Effector memory CD8-positive, alpha-beta T cell (primary cell): ENCODE measurements around the gene ESYT2.

Source experiments
- ATAC-seq: fragments of 150-1000 bp; cut with Tn5 transposase; replicated peaks from 2 replicates; pipeline ENCODE4 v1.10.0; 2021; ENCODE audit warnings: mild to moderate bottlenecking, moderate library complexity
- DNase-seq, 3 experiments: peaks; one replicate each; pipeline ENCODE4 v3.0.0; 2021
- H3K27ac Mint-ChIP-seq, 2 donors: one replicate each; pipeline ENCODE4 v1.8.0; 2022; ENCODE audit warnings: mild to moderate bottlenecking in 2 of 2, mixed read lengths in 2 of 2, moderate library complexity in 2 of 2
- H3K27me3 Mint-ChIP-seq, 2 donors: one replicate each; pipeline ENCODE4 v1.8.0; 2022; ENCODE audit warnings: mixed read lengths in 2 of 2
- H3K36me3 Mint-ChIP-seq: one replicate; pipeline ENCODE4 v1.8.0; 2022; ENCODE audit warnings: mild to moderate bottlenecking, moderate library complexity, mixed read lengths; ENCODE audit not compliant: insufficient read depth
- H3K4me1 Mint-ChIP-seq, 2 donors: one replicate each; pipeline ENCODE4 v1.8.0; 2022; ENCODE audit warnings: low read depth in 2 of 2, mixed read lengths in 2 of 2
- H3K4me3 Mint-ChIP-seq, 2 donors: one replicate each; pipeline ENCODE4 v1.8.0; 2022; ENCODE audit warnings: mild to moderate bottlenecking in 2 of 2, mixed read lengths in 2 of 2, moderate library complexity in 2 of 2
- H3K9me3 Mint-ChIP-seq, 2 donors: one replicate each; pipeline ENCODE4 v1.8.0; 2022; ENCODE audit warnings: mixed read lengths in 2 of 2

ESYT2 gene

GRCh38 chr7:158777793-158778192, 51.5 kb downstream of the ESYT2 start:
- Mint-ChIP-seq H3K36me3 (peaks cover 21% of the 10 kb centered on the region), H3K9me3 (no peaks in the 10 kb centered on the region), H3K27me3 (no peaks in the 10 kb centered on the region), H3K4me3 (no peak overlapping the region), H3K4me1 (peaks cover 10 to 21% of the 10 kb centered on the region in 2 donors), H3K27ac (no peak overlapping the region)
- ATAC-seq (no peak), DNase-seq (no peak)

GRCh38 chr7:158776474-158776873, 52.8 kb downstream of the ESYT2 start:
- no peaks in the 10 kb centered on the region for H3K9me3 Mint-ChIP-seq
- H3K36me3 Mint-ChIP-seq = peaks cover 34% of the 10 kb centered on the region
- H3K4me1 Mint-ChIP-seq = peaks cover 10 to 21% of the 10 kb centered on the region in 2 donors
- no peaks in the 10 kb centered on the region for H3K27me3 Mint-ChIP-seq
- DNase-seq (no peak), ATAC-seq (no peak)
- no peak overlapping the region for H3K4me3 Mint-ChIP-seq
- H3K27ac Mint-ChIP-seq = no peak overlapping the region

GRCh38 chr7:158774952-158775351, 54.4 kb downstream of the ESYT2 start:
- no peak for DNase-seq
- no peak for ATAC-seq
- no peaks in the 10 kb centered on the region for H3K27me3 Mint-ChIP-seq
- H3K9me3 Mint-ChIP-seq = no peaks in the 10 kb centered on the region
- H3K4me1 Mint-ChIP-seq = peaks cover 10 to 21% of the 10 kb centered on the region in 2 donors
- H3K36me3 Mint-ChIP-seq = peaks cover 38% of the 10 kb centered on the region
- H3K27ac Mint-ChIP-seq = peak overlapping the region; percentile 23 to 59
- H3K4me3 Mint-ChIP-seq = no peak overlapping the region

- DNase-seq (no peak), ATAC-seq (no peak)
- H3K27me3 Mint-ChIP-seq = no peaks in the 10 kb centered on the region
- H3K36me3 Mint-ChIP-seq = peaks cover 47% of the 10 kb centered on the region
- H3K4me1 Mint-ChIP-seq = peaks cover 6 to 11% of the 10 kb centered on the region in 2 donors
- H3K9me3 Mint-ChIP-seq = no peaks in the 10 kb centered on the region
- H3K27ac Mint-ChIP-seq = no peak overlapping the region
- no peak overlapping the region for H3K4me3 Mint-ChIP-seq
These were observed 56.4 kb downstream of the ESYT2 start for GRCh38 chr7:158772916-158773315.

- Mint-ChIP-seq H3K27me3 (no peaks in the 10 kb centered on the region), H3K4me1 (peaks cover 2 to 12% of the 10 kb centered on the region in 2 donors), H3K9me3 (no peaks in the 10 kb centered on the region), H3K27ac (no peak overlapping the region), H3K4me3 (no peak overlapping the region), H3K36me3 (peaks cover 53% of the 10 kb centered on the region)
- DNase-seq = no peak
- no peak for ATAC-seq
These were observed 58.0 kb downstream of the ESYT2 start for GRCh38 chr7:158771213-158771834.

DNA sequence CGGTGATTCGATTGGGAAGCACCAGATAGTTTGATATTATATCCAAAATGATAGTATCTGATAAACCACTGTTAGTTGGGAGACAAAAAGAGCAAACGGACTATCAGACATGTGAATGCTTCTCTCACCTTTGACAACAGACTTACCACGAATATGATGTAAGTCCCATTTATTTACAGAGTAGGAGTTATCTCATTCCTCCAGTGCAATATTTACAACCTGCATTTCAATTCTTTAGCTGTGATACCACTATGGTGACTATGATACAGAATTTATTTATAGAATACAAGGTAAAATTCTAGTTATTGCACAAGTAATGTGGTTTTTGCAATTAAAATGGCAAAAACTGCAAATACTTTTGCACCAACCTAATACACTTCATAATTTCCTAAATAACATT, 61.6 kb downstream of the ESYT2 start:
- Mint-ChIP-seq H3K27ac (no peak overlapping the region), H3K36me3 (peaks cover 66% of the 10 kb centered on the region)

DNA sequence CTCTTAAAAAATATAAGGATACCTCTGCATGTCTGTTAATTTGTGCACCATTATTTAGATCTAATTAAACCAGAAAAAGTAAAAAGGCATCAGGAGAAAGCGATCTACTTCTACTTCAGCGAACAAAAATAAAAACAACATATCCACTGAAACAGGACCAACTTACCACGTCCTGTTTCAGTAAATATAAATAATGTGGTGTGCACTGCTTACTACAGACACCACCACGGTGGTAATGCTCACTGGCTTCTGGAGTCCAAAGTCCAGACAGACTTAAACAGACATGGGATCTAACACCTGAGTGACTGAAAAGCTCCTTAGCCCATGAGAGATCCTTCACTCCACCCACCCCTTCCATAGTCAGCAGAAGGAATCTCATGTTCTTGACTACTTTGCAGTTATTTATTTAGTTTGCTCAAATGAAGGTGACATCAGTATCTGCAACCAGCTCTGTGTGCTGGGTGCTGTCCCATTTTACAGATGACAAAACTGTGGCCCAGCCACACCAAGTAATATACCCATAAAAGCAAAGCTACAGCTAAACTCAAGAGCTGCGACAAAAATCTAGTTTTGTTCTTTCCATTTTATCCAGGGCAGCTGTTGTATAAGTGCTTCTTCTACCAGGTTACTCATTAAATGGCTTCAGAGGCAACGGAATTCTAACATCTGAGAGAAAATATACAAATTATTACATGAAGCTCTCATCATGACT, 62.6 kb downstream of the ESYT2 start:
- H3K36me3 Mint-ChIP-seq = peaks cover 61% of the 10 kb centered on the region

More for the DNA sequence above, 61.6 kb downstream of the ESYT2 start:
- no peak for ATAC-seq
- DNase-seq = no peak
- Mint-ChIP-seq H3K27me3 (no peaks in the 10 kb centered on the region), H3K4me3 (no peak overlapping the region), H3K9me3 (no peaks in the 10 kb centered on the region), H3K4me1 (peaks cover 0 to 4% of the 10 kb centered on the region in 2 donors)

DNA sequence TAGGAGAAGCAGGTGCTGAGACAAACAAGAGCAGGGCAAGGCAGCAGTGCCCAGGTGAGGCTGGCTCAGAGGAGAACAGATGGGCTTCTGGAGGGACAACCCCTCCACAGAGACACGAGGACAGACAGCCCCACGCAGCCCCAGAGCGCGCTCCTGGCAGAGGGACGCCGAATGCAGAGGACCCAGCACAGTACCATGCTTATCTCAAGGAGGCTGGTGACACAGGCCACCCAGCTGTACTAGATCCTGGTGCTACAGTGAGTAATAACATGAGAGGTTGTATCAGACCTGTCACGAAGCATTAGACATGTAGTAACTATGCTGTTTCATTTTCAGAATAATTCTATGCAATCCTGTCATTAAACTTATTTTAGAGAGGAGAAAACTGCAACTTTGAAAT, 64.3 kb downstream of the ESYT2 start:
- no peak for ATAC-seq
- Mint-ChIP-seq H3K27ac (peak overlapping the region in 1 of 2 donors; percentile 46), H3K36me3 (peaks cover 71% of the 10 kb centered on the region), H3K4me3 (no peak overlapping the region), H3K27me3 (no peaks in the 10 kb centered on the region), H3K9me3 (no peaks in the 10 kb centered on the region), H3K4me1 (peaks cover 4 to 16% of the 10 kb centered on the region in 2 donors)
- no peak for DNase-seq

More for the DNA sequence above, 62.6 kb downstream of the ESYT2 start:
- no peaks in the 10 kb centered on the region for H3K27me3 Mint-ChIP-seq
- ATAC-seq (no peak), DNase-seq (no peak)
- H3K27ac Mint-ChIP-seq = peak overlapping the region in 1 of 2 donors; percentile 60
- no peak overlapping the region for H3K4me3 Mint-ChIP-seq
- no peaks in the 10 kb centered on the region for H3K9me3 Mint-ChIP-seq
- H3K4me1 Mint-ChIP-seq = peaks cover 0 to 10% of the 10 kb centered on the region in 2 donors

- DNase-seq (no peak), ATAC-seq (no peak)
- H3K36me3 Mint-ChIP-seq = peaks cover 73% of the 10 kb centered on the region
- H3K9me3 Mint-ChIP-seq = no peaks in the 10 kb centered on the region
- H3K27ac Mint-ChIP-seq = no peak overlapping the region
- no peak overlapping the region for H3K4me3 Mint-ChIP-seq
- peaks cover 4 to 16% of the 10 kb centered on the region in 2 donors for H3K4me1 Mint-ChIP-seq
- no peaks in the 10 kb centered on the region for H3K27me3 Mint-ChIP-seq
These were observed 65.8 kb downstream of the ESYT2 start for GRCh38 chr7:158763454-158764033.

DNA sequence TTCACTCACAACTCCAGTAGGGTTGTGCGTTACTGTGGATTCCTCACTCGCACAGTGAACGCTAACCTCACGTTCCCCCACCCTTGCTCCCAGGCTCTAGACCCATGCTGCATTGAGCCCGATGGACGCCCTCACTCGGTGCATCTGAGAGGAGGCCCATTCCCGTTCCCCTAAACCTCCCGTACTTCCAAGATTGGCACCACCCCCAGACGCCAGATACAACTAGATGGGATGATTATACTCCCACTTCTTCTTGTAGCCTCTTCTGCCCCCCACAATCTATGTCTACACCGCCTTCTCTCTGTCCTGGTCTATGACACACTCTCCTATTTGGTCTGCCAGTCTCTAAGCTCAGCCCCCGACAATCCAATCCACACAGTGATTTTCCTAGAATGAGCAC, 67.4 kb downstream of the ESYT2 start:
- peaks cover 9 to 16% of the 10 kb centered on the region in 2 donors for H3K4me1 Mint-ChIP-seq
- no peak for DNase-seq

DNA sequence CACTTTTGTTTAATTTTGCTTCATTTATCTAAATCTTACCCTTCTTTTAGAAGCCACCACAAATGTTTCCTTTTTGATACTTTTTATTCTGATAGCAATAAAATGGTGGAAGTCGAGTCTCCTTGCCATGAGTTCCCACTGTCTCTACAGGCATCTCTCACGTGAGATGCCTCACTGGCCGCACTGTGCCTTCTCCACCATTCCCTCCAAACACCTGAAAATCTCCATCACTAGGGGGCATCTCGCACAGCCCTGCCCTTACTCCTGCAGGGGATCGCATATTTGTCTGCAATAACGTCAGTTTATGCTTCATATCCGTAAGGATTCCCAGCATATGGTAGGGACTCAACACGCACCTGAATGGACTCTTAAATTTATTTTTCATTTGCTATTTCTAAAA, 68.4 kb downstream of the ESYT2 start:
- Mint-ChIP-seq H3K36me3 (peaks cover 77% of the 10 kb centered on the region), H3K4me3 (no peak overlapping the region), H3K4me1 (peaks cover 9 to 12% of the 10 kb centered on the region in 2 donors), H3K27me3 (no peaks in the 10 kb centered on the region), H3K9me3 (no peaks in the 10 kb centered on the region), H3K27ac (peak overlapping the region; percentile 63 to 68)
- DNase-seq = no peak
- no peak for ATAC-seq

More for the DNA sequence above, 67.4 kb downstream of the ESYT2 start:
- ATAC-seq = no peak
- peaks cover 80% of the 10 kb centered on the region for H3K36me3 Mint-ChIP-seq
- H3K27ac Mint-ChIP-seq = peak overlapping the region in 1 of 2 donors; percentile 68
- no peaks in the 10 kb centered on the region for H3K9me3 Mint-ChIP-seq
- H3K27me3 Mint-ChIP-seq = no peaks in the 10 kb centered on the region
- H3K4me3 Mint-ChIP-seq = no peak overlapping the region

GRCh38 chr7:158760445-158760764, 68.9 kb downstream of the ESYT2 start:
- Mint-ChIP-seq H3K9me3 (no peaks in the 10 kb centered on the region), H3K36me3 (peaks cover 72% of the 10 kb centered on the region), H3K27ac (peak overlapping the region in 1 of 2 donors; percentile 28), H3K4me3 (no peak overlapping the region), H3K27me3 (no peaks in the 10 kb centered on the region), H3K4me1 (peaks cover 9 to 12% of the 10 kb centered on the region in 2 donors)
- ATAC-seq = no peak
- no peak for DNase-seq

GRCh38 chr7:158759749-158760444, 69.4 kb downstream of the ESYT2 start:
- Mint-ChIP-seq H3K36me3 (peaks cover 70% of the 10 kb centered on the region), H3K9me3 (no peaks in the 10 kb centered on the region), H3K27me3 (no peaks in the 10 kb centered on the region), H3K4me1 (peaks cover 9 to 12% of the 10 kb centered on the region in 2 donors), H3K27ac (peak overlapping the region in 1 of 2 donors; percentile 28), H3K4me3 (no peak overlapping the region)
- no peak for ATAC-seq
- DNase-seq = no peak
